ENCODE data around the gene ZNF385B.

Gene ZNF385B

DNA sequence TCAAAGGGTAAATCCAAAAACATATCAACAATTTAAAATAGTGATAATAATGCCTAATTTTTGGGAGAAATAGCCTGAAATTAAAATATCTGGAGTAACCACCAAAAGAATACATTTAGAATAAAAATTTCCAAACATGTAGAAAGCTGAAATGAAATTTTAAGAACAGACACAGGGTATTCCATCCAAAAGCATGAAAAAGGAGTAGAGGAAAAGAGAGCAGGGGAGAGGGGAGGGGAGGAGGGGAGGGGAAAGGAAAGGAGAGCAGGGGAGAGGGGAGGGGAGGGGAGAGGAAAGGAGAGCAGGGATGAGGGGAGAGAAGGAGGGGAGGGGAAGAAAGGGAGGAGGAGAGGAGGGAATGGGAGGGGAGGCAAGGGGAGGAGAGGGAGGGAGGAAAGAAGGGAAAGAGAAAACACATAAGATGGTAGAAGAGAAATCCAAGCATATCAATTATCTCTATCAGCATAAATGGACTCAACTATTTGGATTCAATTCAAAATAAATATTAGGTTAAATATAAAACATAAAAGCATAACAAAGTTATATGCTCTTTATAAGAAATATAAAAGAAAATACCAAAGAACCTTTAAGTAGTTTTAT, 141.1 kb downstream of the ZNF385B start:
- no peak for DNase-seq (ENCODE audit: low spot score in 2 of 2)
- no peaks in the 10 kb centered on the region for H3K27me3 Mint-ChIP-seq
- no peak overlapping the region for H3K27ac Mint-ChIP-seq
- ATAC-seq (ENCODE audit: low read depth) = no peak
- H3K9me3 Mint-ChIP-seq = no peaks in the 10 kb centered on the region
- H3K36me3 Mint-ChIP-seq = no peaks in the 10 kb centered on the region
- H3K4me3 Mint-ChIP-seq = no peak overlapping the region
- no peaks in the 10 kb centered on the region for H3K4me1 Mint-ChIP-seq

DNA sequence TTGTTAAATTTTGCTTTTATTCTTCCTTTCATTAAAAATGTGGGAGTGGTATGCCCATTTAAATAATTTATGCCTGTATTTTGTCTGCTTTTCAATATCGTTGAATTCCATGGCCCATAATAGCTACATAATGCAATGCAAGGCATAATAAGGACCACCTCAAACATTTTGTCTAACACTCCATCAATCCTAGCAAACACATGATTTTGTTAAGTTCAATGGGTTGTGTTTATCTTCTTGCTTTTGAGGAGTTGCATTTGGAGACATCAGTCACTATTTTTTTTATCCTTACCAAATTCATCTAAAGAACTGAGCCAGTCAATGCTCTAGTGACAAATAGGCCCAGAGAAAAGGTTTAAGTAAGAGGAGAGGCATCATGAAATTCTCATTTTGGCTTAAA, 145.5 kb downstream of the ZNF385B start:
- H3K4me3 Mint-ChIP-seq = no peak overlapping the region
- DNase-seq (ENCODE audit: low spot score in 2 of 2) = no peak
- no peak for ATAC-seq (ENCODE audit: low read depth)
- no peaks in the 10 kb centered on the region for H3K9me3 Mint-ChIP-seq
- H3K27ac Mint-ChIP-seq = no peak overlapping the region
- H3K4me1 Mint-ChIP-seq = no peaks in the 10 kb centered on the region
- H3K27me3 Mint-ChIP-seq = peaks cover 7% of the 10 kb centered on the region
- no peaks in the 10 kb centered on the region for H3K36me3 Mint-ChIP-seq

DNA sequence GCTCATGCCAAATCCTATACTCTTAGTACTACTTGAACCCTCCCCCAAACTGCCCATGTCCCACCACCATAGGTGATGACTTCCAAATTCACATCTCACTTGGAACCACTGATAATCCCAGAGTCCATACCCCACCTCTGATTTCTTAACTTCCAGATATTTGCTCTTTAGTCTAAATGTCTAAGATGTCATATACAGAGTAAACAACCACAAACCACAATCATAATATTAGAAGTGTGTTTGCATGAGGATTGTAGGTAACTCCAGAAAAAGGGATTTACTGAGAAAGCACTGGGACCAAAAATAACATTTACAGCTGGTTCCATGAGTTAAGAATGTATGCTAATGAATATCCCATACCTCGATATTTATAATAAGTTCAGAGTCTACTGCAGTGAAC, 146.2 kb downstream of the ZNF385B start:
- DNase-seq (ENCODE audit: low spot score in 2 of 2) (no peak), ATAC-seq (ENCODE audit: low read depth) (no peak)
- Mint-ChIP-seq H3K36me3 (no peaks in the 10 kb centered on the region), H3K27ac (no peak overlapping the region), H3K27me3 (peaks cover 9% of the 10 kb centered on the region), H3K9me3 (no peaks in the 10 kb centered on the region), H3K4me3 (no peak overlapping the region), H3K4me1 (no peaks in the 10 kb centered on the region)

DNA sequence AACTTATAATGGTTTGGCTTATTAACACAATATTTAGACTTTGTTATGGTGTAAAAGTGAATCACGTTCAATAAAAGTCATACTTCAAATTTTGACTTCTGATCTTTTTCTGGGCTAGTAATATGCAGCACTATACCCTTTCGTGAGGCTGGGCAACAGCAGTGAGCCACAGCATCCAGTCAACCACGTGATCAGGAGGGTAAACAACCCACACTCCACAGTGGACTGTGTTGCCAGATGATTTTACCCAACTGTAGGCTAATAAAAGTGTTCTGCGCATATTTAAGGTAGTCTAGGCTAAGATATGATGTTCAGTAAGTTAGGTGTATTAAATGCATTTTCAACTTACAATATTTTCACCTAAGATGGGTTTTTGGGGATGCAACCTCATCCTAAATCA, 148.6 kb downstream of the ZNF385B start:
- no peak overlapping the region for H3K27ac Mint-ChIP-seq
- no peak for DNase-seq (ENCODE audit: low spot score in 2 of 2)
- no peak for ATAC-seq (ENCODE audit: low read depth)
- no peaks in the 10 kb centered on the region for H3K4me1 Mint-ChIP-seq
- H3K27me3 Mint-ChIP-seq = peaks cover 9% of the 10 kb centered on the region
- H3K36me3 Mint-ChIP-seq = no peaks in the 10 kb centered on the region
- no peak overlapping the region for H3K4me3 Mint-ChIP-seq
- no peaks in the 10 kb centered on the region for H3K9me3 Mint-ChIP-seq

DNA sequence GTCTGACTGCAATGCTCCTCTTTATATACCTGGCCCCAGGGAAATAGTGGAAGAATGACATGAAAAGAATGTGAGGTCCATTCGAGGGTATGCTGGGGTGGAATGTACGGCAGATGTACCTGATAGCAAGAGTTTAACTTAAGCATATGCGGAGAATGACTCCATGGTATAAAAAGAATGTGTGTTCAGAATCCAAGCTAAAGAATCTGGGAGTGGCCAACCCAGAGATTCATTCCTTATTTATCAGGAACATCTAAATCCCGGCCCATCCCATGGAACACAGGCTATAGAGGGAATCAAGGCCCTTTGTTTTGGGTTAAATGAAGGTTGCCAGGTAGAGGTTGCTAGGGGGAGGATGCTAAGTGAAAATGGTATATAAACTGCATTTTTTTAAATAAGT, 150.0 kb downstream of the ZNF385B start:
- ATAC-seq (ENCODE audit: low read depth) = no peak
- DNase-seq (ENCODE audit: low spot score in 2 of 2) = no peak

DNA sequence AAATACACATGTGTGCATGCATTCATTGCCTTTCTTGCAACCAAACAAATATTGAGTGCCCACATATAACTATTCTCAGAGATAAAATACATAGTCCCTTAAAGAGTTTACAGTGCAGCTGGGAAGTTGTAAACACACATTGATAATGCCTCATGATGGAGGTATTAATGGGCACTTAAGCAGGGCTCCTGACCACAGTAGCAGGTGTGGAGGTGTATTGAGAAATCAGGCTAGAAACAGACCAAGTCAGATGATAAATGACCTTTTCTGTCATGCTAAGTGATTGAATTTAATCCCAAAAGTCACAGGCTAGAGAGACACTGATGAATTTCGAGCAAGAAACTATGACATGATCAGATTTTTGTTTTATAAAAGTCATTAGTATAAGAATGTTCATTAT, 157.7 kb downstream of the ZNF385B start:
- H3K4me1 Mint-ChIP-seq = no peaks in the 10 kb centered on the region
- no peak overlapping the region for H3K4me3 Mint-ChIP-seq
- no peak overlapping the region for H3K27ac Mint-ChIP-seq
- no peaks in the 10 kb centered on the region for H3K36me3 Mint-ChIP-seq
- no peaks in the 10 kb centered on the region for H3K9me3 Mint-ChIP-seq
- no peak for DNase-seq (ENCODE audit: low spot score in 2 of 2)
- no peak for ATAC-seq (ENCODE audit: low read depth)
- H3K27me3 Mint-ChIP-seq = peaks cover 4% of the 10 kb centered on the region

More for the DNA sequence above, 150.0 kb downstream of the ZNF385B start:
- H3K4me3 Mint-ChIP-seq = no peak overlapping the region
- no peaks in the 10 kb centered on the region for H3K9me3 Mint-ChIP-seq
- no peaks in the 10 kb centered on the region for H3K36me3 Mint-ChIP-seq
- peaks cover 10% of the 10 kb centered on the region for H3K27me3 Mint-ChIP-seq
- no peaks in the 10 kb centered on the region for H3K4me1 Mint-ChIP-seq
- no peak overlapping the region for H3K27ac Mint-ChIP-seq

DNA sequence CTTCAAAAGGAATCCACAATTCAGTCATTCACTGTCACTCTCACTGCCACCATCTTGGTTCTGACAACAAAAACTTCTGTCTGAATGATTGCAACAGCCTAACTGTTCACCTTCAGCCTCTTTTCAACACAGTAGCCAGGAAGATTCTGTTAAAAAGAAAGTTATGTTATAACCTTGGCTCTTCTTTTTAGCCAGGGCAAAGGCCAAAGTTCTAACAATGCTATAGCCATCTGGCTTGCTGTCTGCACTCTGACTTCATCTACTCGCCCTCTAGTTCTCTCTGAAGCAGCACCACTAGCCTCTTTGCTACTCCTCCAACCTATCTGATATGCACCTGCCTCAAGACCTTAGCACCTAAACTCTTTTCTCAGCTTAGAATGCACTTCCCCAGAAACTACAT, 158.5 kb downstream of the ZNF385B start:
- H3K36me3 Mint-ChIP-seq = no peaks in the 10 kb centered on the region
- peaks cover 4% of the 10 kb centered on the region for H3K27me3 Mint-ChIP-seq
- no peaks in the 10 kb centered on the region for H3K4me1 Mint-ChIP-seq
- H3K9me3 Mint-ChIP-seq = no peaks in the 10 kb centered on the region
- DNase-seq (ENCODE audit: low spot score in 2 of 2) (no peak), ATAC-seq (ENCODE audit: low read depth) (no peak)
- H3K27ac Mint-ChIP-seq = no peak overlapping the region
- no peak overlapping the region for H3K4me3 Mint-ChIP-seq

DNA sequence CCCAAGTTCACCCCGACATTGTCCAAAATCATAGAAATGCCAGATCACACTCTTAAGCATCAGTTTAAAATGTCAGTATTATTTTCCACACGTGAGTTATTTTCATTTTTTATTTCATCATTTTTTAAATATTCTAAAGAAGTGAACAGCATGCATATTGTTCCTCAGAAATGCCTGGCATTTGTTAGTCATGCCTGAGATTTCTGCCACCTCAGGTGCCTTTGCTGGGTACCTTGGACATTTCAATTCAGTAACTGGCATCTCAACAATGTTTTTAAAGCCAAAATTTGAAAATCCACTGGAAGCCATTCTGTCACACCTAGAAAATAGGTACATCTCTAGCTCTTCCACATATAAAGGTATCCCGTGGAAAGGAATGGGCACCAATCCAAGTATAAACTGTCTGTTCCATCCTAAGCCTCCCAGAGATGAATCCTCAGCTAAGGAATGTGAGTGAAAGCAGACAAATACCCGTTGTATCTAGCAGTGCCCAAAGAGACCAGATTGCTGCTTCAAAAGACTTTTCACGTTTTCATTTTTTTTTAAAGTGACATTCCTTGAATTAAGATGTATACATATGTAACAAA, 159.8 kb downstream of the ZNF385B start:
- Mint-ChIP-seq H3K4me1 (no peaks in the 10 kb centered on the region), H3K36me3 (no peaks in the 10 kb centered on the region)

DNA sequence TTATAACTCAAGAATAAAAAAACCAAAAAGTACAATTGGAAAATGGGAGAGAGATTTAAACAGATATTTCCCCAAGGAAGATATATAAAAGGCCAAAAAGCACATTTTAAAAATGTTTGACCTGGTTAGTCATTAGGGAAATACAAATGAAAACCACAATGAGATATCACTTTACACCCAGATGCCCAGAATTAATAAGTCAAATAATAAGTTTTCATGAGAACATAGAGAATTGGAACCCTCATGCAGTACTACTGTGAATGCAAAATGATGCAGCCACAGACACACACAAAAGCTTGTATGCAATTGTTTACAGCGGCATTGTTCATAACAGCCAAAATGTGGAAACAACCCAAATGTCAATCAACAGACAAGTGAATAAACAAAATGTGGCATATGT, 165.9 kb downstream of the ZNF385B start:
- ATAC-seq (ENCODE audit: low read depth) (no peak), DNase-seq (ENCODE audit: low spot score in 2 of 2) (no peak)
- no peaks in the 10 kb centered on the region for H3K4me1 Mint-ChIP-seq
- no peak overlapping the region for H3K27ac Mint-ChIP-seq
- H3K36me3 Mint-ChIP-seq = no peaks in the 10 kb centered on the region
- no peaks in the 10 kb centered on the region for H3K9me3 Mint-ChIP-seq
- no peak overlapping the region for H3K4me3 Mint-ChIP-seq
- no peaks in the 10 kb centered on the region for H3K27me3 Mint-ChIP-seq

More for the DNA sequence above, 159.8 kb downstream of the ZNF385B start:
- H3K27me3 Mint-ChIP-seq = peaks cover 3% of the 10 kb centered on the region
- DNase-seq (ENCODE audit: low spot score in 2 of 2) (no peak), ATAC-seq (ENCODE audit: low read depth) (no peak)
- no peaks in the 10 kb centered on the region for H3K9me3 Mint-ChIP-seq
- H3K4me3 Mint-ChIP-seq = no peak overlapping the region
- no peak overlapping the region for H3K27ac Mint-ChIP-seq

DNA sequence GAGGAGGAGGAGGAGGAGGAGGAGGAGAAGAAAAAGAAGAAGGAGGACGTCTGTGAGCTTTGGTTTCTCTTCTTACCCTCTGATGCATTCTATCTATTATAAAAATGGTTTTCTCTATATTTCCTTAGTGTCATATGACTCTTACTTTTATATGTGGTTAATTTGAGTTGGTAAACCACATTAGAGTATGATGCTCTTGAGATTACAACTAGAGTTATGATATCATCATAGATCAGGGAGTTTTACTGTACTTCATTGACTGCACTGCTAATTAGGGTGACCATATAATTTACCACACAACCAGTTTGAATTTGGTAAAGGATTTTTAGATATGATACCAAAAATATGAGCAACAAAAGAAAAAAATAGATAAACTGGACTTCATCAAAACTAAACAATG, 166.4 kb downstream of the ZNF385B start:
- no peak for DNase-seq (ENCODE audit: low spot score in 2 of 2)
- Mint-ChIP-seq H3K9me3 (no peaks in the 10 kb centered on the region), H3K27ac (no peak overlapping the region), H3K36me3 (no peaks in the 10 kb centered on the region), H3K27me3 (peaks cover under 1% of the 10 kb centered on the region), H3K4me1 (no peaks in the 10 kb centered on the region), H3K4me3 (no peak overlapping the region)
- ATAC-seq (ENCODE audit: low read depth) = no peak

DNA sequence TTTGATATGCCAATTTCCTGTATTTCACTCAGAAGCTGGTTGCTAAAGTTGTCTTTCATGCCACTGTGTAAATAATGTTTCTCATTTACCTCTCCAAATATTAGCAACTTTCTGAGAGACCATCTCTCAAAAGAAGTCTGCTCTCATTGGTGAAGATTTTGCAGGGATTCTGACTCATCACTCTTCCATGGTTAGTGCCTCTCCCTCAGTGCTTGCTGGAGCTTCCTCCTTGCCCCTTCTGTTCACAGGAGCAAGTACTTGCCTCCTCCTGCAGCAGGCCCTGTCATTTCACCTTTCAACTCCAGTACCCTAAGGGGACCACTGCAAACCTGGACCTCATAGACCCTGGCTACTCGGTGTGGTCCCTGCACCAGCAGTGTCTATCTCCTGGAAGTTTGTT, 168.8 kb downstream of the ZNF385B start:
- H3K9me3 Mint-ChIP-seq = peaks cover 1% of the 10 kb centered on the region
- peaks cover 6% of the 10 kb centered on the region for H3K27me3 Mint-ChIP-seq
- no peak overlapping the region for H3K4me3 Mint-ChIP-seq
- DNase-seq (ENCODE audit: low spot score in 2 of 2) = no peak
- H3K36me3 Mint-ChIP-seq = no peaks in the 10 kb centered on the region
- no peaks in the 10 kb centered on the region for H3K4me1 Mint-ChIP-seq
- no peak for ATAC-seq (ENCODE audit: low read depth)
- H3K27ac Mint-ChIP-seq = no peak overlapping the region

DNA sequence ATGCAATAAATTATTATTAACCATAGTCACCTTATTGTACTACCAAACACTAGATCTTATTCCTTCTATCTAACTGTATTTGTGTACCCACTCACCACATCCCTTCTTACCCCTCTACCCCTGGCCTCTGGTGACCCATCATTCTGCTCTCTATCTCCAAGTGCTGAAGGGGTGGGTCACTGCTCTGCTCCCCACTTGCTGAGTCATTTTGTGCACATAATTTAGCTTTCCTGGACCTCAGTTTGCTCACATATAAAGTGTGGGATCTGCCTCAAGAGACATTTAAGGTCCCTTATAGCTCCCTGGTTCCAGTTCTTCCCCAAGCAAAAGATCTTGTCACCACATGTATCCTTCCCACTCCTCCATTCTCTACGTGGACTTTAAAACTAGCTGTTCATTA, 169.4 kb downstream of the ZNF385B start:
- Mint-ChIP-seq H3K4me1 (no peaks in the 10 kb centered on the region), H3K36me3 (no peaks in the 10 kb centered on the region), H3K27me3 (peaks cover 6% of the 10 kb centered on the region), H3K9me3 (peaks cover 1% of the 10 kb centered on the region), H3K27ac (no peak overlapping the region), H3K4me3 (no peak overlapping the region)
- ATAC-seq (ENCODE audit: low read depth) (no peak), DNase-seq (ENCODE audit: low spot score in 2 of 2) (no peak)

DNA sequence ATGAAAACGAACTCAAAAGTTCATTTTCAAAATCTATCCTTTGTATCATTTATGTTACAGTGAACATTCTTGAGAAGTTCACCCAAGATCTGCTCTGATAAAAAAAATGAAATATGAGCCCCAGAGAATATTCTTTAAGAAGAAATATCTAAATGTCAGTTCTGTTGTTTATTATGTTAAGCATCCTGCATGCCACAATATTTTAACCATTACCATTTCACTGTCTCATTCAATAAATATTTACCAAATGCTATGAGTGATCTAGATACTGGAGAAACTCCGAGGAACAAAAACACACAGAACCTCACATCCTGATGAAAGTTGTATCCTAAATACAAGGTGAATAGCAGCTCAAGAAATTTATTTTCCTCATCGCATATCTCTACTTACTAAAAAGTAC, 170.2 kb downstream of the ZNF385B start:
- Mint-ChIP-seq H3K36me3 (no peaks in the 10 kb centered on the region), H3K4me3 (no peak overlapping the region), H3K27ac (no peak overlapping the region), H3K4me1 (no peaks in the 10 kb centered on the region), H3K9me3 (peaks cover 1% of the 10 kb centered on the region), H3K27me3 (peaks cover 6% of the 10 kb centered on the region)
- DNase-seq (ENCODE audit: low spot score in 2 of 2) = no peak
- no peak for ATAC-seq (ENCODE audit: low read depth)

DNA sequence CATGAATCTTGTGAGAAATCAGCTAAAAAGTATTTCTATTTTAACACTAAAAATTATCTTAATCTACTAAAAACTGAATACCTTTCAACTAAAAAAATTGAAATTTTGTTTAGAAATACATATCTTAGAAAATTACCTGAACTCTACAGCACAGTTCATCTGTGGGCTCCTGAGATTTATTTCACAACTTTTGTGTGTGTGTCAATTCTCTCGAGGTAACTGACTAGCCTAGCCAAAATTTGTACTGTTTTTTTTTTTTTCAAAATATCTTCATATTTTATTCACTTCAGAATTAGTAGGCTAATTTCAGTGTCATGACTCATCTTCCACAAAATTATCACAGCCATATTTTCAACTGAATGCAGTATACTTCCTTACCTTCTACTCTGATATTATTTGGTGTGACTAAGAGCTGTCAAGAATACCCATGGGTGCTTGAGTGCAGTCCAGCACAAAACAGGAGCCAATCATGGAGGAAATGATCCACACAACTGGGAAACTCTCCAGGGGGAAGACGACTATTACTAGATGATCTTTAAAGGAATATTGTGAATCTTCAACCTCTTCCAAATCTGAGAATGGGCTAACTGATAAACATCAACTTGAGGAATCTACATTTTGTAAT, 174.6 kb downstream of the ZNF385B start:
- no peak overlapping the region for H3K4me3 Mint-ChIP-seq
- H3K4me1 Mint-ChIP-seq = no peaks in the 10 kb centered on the region
- H3K27ac Mint-ChIP-seq = no peak overlapping the region
- H3K9me3 Mint-ChIP-seq = peaks cover 1% of the 10 kb centered on the region
- H3K36me3 Mint-ChIP-seq = no peaks in the 10 kb centered on the region
- no peak for DNase-seq (ENCODE audit: low spot score in 2 of 2)
- no peak for ATAC-seq (ENCODE audit: low read depth)
- peaks cover 6% of the 10 kb centered on the region for H3K27me3 Mint-ChIP-seq

DNA sequence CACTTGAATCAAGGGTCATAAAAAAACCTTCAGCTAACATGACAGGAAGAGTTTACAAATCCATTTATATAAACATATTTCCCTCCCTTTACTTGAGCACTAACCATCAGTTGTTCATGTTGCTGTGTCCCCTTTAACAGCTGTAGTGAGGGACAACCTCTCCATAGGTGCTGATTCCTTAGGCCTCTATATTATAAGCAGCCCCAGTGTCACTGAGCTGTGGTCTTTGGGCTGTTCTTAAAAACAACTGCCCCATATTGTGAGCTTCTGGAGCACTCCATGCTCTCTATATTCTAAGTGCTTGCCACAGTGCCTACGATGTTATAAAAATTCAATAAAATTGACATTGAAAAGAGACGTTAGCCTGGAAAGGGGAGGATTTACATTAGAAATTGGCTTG, 175.3 kb downstream of the ZNF385B start:
- peaks cover 6% of the 10 kb centered on the region for H3K27me3 Mint-ChIP-seq
- H3K9me3 Mint-ChIP-seq = peaks cover 1% of the 10 kb centered on the region
- no peak overlapping the region for H3K27ac Mint-ChIP-seq
- H3K4me1 Mint-ChIP-seq = no peaks in the 10 kb centered on the region
- no peaks in the 10 kb centered on the region for H3K36me3 Mint-ChIP-seq
- no peak overlapping the region for H3K4me3 Mint-ChIP-seq
- no peak for ATAC-seq (ENCODE audit: low read depth)
- DNase-seq (ENCODE audit: low spot score in 2 of 2) = no peak
